ENCODE measurements around the gene GIGYF1. TPM values are rescaled to one million over a fixed set of nuclear protein-coding genes. Genes with fewer than 3 reads are reported as not detected.
A peak's percentile ranks its signal among the peaks of the same experiment; 100 is the strongest.

The GIGYF1 gene
- total and polyA plus RNA-seq, 2 of the 13 experiments (the other 11 are each of a cell fraction or from before 2014, with no cell fraction given), result 7.6 to 16.1 TPM

DNA sequence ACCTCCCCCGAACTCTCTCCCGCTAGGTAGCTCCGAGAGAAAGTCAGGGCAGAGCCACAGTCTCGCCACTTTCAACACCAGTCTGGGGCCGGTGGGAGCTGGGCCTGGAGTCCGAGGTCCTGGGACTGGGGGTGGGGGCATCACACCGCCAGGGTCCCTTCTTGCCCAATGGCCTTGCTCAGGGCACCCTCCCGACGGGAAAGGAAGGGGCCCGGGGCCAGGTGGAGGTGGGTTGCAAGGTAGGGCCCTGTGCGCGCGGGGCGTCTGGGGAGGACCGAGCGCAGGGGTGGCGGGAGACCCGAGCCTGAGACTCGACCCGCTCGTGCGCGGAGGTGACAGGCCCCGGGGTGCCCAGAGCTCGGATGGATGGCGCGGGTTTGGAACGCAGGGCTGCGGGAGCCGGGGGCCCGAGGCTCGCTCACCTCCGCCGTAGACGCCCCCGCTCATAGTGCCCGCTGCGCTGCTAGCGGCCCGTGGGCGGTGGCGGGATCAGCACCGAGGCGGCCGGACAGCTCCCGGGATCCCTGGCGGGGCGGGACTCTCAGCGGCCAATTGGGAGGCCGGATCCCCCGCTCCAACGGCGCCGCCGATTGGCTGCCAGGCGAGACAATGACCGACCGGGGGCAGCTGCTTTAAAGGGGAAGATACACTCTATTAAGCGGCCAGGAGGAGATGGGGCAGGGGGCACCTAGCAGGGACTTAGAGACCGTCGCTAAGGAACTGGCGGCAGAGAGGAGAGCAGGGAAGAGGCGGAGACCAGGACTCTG lies 38.0 kb downstream of the GIGYF1 start, which contains the start of gene ACTL6B (continued):
- TF ChIP-seq, protein P1, sequence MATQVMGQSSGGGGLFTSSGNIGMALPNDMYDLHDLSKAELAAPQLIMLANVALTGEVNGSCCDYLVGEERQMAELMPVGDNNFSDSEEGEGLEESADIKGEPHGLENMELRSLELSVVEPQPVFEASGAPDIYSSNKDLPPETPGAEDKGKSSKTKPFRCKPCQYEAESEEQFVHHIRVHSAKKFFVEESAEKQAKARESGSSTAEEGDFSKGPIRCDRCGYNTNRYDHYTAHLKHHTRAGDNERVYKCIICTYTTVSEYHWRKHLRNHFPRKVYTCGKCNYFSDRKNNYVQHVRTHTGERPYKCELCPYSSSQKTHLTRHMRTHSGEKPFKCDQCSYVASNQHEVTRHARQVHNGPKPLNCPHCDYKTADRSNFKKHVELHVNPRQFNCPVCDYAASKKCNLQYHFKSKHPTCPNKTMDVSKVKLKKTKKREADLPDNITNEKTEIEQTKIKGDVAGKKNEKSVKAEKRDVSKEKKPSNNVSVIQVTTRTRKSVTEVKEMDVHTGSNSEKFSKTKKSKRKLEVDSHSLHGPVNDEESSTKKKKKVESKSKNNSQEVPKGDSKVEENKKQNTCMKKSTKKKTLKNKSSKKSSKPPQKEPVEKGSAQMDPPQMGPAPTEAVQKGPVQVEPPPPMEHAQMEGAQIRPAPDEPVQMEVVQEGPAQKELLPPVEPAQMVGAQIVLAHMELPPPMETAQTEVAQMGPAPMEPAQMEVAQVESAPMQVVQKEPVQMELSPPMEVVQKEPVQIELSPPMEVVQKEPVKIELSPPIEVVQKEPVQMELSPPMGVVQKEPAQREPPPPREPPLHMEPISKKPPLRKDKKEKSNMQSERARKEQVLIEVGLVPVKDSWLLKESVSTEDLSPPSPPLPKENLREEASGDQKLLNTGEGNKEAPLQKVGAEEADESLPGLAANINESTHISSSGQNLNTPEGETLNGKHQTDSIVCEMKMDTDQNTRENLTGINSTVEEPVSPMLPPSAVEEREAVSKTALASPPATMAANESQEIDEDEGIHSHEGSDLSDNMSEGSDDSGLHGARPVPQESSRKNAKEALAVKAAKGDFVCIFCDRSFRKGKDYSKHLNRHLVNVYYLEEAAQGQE (IDR thresholded peaks at IDR 0.05; ENCODE audit: borderline replicate concordance in 1 of 2, low read depth in 1 of 2, low read length in 2 of 2), result peak; percentile 97 to 99
- peak; percentile 73; the same call in 1 of the 2 replicates for TF ChIP-seq SIN3A (IDR thresholded peaks at IDR 0.05; ENCODE audit: borderline replicate concordance, low read depth, low read length)
- TF ChIP-seq, protein P2, sequence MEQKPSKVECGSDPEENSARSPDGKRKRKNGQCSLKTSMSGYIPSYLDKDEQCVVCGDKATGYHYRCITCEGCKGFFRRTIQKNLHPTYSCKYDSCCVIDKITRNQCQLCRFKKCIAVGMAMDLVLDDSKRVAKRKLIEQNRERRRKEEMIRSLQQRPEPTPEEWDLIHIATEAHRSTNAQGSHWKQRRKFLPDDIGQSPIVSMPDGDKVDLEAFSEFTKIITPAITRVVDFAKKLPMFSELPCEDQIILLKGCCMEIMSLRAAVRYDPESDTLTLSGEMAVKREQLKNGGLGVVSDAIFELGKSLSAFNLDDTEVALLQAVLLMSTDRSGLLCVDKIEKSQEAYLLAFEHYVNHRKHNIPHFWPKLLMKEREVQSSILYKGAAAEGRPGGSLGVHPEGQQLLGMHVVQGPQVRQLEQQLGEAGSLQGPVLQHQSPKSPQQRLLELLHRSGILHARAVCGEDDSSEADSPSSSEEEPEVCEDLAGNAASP (CRISPR knock-in tag; IDR thresholded peaks at IDR 0.05; ENCODE audit: borderline replicate concordance), result peak; percentile 71; the same call in 1 of the 2 replicates
- TF ChIP-seq SNAI1 (CRISPR knock-in tag; IDR thresholded peaks at IDR 0.05; ENCODE audit: borderline replicate concordance), result peak; percentile 70; the same call in 1 of the 2 replicates
- peak; percentile 73; the same call in 1 of the 2 replicates for TF ChIP-seq ZNF564 (CRISPR knock-in tag; IDR thresholded peaks at IDR 0.05)
- 0 out of 2 replicates have a peak, but pooled peaks have one; percentile 42 for TF ChIP-seq ZNF552 (CRISPR knock-in tag; IDR thresholded peaks at IDR 0.05; ENCODE audit: borderline replicate concordance)
- TF ChIP-seq, protein P3, sequence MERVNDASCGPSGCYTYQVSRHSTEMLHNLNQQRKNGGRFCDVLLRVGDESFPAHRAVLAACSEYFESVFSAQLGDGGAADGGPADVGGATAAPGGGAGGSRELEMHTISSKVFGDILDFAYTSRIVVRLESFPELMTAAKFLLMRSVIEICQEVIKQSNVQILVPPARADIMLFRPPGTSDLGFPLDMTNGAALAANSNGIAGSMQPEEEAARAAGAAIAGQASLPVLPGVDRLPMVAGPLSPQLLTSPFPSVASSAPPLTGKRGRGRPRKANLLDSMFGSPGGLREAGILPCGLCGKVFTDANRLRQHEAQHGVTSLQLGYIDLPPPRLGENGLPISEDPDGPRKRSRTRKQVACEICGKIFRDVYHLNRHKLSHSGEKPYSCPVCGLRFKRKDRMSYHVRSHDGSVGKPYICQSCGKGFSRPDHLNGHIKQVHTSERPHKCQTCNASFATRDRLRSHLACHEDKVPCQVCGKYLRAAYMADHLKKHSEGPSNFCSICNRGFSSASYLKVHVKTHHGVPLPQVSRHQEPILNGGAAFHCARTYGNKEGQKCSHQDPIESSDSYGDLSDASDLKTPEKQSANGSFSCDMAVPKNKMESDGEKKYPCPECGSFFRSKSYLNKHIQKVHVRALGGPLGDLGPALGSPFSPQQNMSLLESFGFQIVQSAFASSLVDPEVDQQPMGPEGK (CRISPR knock-in tag; IDR thresholded peaks at IDR 0.05), result peak; percentile 39; the same call in 1 of the 2 replicates
- TF ChIP-seq ZNF44 (CRISPR knock-in tag; IDR thresholded peaks at IDR 0.05), result peak; percentile 44; the same call in 1 of the 2 replicates
- no peak for TF ChIP-seq ZSCAN12 (CRISPR knock-in tag; IDR thresholded peaks at IDR 0.05)
- TF ChIP-seq, protein P4, sequence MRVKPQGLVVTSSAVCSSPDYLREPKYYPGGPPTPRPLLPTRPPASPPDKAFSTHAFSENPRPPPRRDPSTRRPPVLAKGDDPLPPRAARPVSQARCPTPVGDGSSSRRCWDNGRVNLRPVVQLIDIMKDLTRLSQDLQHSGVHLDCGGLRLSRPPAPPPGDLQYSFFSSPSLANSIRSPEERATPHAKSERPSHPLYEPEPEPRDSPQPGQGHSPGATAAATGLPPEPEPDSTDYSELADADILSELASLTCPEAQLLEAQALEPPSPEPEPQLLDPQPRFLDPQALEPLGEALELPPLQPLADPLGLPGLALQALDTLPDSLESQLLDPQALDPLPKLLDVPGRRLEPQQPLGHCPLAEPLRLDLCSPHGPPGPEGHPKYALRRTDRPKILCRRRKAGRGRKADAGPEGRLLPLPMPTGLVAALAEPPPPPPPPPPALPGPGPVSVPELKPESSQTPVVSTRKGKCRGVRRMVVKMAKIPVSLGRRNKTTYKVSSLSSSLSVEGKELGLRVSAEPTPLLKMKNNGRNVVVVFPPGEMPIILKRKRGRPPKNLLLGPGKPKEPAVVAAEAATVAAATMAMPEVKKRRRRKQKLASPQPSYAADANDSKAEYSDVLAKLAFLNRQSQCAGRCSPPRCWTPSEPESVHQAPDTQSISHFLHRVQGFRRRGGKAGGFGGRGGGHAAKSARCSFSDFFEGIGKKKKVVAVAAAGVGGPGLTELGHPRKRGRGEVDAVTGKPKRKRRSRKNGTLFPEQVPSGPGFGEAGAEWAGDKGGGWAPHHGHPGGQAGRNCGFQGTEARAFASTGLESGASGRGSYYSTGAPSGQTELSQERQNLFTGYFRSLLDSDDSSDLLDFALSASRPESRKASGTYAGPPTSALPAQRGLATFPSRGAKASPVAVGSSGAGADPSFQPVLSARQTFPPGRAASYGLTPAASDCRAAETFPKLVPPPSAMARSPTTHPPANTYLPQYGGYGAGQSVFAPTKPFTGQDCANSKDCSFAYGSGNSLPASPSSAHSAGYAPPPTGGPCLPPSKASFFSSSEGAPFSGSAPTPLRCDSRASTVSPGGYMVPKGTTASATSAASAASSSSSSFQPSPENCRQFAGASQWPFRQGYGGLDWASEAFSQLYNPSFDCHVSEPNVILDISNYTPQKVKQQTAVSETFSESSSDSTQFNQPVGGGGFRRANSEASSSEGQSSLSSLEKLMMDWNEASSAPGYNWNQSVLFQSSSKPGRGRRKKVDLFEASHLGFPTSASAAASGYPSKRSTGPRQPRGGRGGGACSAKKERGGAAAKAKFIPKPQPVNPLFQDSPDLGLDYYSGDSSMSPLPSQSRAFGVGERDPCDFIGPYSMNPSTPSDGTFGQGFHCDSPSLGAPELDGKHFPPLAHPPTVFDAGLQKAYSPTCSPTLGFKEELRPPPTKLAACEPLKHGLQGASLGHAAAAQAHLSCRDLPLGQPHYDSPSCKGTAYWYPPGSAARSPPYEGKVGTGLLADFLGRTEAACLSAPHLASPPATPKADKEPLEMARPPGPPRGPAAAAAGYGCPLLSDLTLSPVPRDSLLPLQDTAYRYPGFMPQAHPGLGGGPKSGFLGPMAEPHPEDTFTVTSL (CRISPR knock-in tag; IDR thresholded peaks at IDR 0.05; ENCODE audit: borderline replicate concordance), result no peak
- TF ChIP-seq, protein P5, sequence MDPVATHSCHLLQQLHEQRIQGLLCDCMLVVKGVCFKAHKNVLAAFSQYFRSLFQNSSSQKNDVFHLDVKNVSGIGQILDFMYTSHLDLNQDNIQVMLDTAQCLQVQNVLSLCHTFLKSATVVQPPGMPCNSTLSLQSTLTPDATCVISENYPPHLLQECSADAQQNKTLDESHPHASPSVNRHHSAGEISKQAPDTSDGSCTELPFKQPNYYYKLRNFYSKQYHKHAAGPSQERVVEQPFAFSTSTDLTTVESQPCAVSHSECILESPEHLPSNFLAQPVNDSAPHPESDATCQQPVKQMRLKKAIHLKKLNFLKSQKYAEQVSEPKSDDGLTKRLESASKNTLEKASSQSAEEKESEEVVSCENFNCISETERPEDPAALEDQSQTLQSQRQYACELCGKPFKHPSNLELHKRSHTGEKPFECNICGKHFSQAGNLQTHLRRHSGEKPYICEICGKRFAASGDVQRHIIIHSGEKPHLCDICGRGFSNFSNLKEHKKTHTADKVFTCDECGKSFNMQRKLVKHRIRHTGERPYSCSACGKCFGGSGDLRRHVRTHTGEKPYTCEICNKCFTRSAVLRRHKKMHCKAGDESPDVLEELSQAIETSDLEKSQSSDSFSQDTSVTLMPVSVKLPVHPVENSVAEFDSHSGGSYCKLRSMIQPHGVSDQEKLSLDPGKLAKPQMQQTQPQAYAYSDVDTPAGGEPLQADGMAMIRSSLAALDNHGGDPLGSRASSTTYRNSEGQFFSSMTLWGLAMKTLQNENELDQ (CRISPR knock-in tag; IDR thresholded peaks at IDR 0.05; ENCODE audit: borderline replicate concordance), result no peak

Measured in HepG2 (cell line).